ENCODE measurements around the gene LMNTD1.

DNA sequence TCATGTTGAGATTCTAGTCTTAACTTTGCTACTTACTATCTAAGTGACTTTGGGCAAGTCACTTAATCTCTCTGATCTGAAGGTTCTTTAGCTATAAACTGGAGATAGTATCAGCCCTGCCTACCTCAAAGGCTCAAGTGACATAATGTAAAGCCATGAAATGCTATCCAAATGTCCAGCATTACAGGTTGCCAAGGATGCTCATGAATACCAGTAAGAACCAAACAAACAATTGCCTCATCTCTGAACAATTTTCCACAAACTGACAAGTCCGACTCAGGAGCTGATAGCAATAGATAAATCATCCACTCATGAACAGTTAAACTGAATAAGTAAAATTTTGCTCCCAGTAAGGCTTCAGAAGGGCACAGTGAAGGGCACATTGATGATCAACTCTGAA lies 51.5 kb downstream of the LMNTD1 start:
- TF ChIP-seq, protein P1, sequence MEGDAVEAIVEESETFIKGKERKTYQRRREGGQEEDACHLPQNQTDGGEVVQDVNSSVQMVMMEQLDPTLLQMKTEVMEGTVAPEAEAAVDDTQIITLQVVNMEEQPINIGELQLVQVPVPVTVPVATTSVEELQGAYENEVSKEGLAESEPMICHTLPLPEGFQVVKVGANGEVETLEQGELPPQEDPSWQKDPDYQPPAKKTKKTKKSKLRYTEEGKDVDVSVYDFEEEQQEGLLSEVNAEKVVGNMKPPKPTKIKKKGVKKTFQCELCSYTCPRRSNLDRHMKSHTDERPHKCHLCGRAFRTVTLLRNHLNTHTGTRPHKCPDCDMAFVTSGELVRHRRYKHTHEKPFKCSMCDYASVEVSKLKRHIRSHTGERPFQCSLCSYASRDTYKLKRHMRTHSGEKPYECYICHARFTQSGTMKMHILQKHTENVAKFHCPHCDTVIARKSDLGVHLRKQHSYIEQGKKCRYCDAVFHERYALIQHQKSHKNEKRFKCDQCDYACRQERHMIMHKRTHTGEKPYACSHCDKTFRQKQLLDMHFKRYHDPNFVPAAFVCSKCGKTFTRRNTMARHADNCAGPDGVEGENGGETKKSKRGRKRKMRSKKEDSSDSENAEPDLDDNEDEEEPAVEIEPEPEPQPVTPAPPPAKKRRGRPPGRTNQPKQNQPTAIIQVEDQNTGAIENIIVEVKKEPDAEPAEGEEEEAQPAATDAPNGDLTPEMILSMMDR (IDR thresholded peaks at IDR 0.05) = no peak
- no peak for TF ChIP-seq POLR2A (IDR thresholded peaks at IDR 0.05)
- no peak for TF ChIP-seq EP300 (IDR thresholded peaks at IDR 0.05)
